Stimulated activated CD4-positive, alpha-beta T cell treated with anti-CD3 and anti-CD28 coated beads, TNF-alpha, amount 100 ng/mL, for 24 hours (primary cell): Measurements from ENCODE around the gene PCDHA5.
"Not testable (repeated sequence)": the region's sequence is repeated elsewhere in the genome, so short reads cannot be mapped to it uniquely, and the experiment has no call there.

Experiments used
- DNase-seq, 3 experiments: peaks; one replicate each; pipeline ENCODE4 v3.0.0-alpha.2; 2020; ENCODE audit warnings: low read depth in 3 of 3

PCDHA5 gene

GRCh38 chr5:140822969-140823368 lies 1.6 kb downstream of the PCDHA5 start:
- DNase-seq: not testable (repeated sequence)

- no peak for DNase-seq
Observed at GRCh38 chr5:140823475-140823874, 2.1 kb downstream of the PCDHA5 start.

- no peak for DNase-seq
Observed at GRCh38 chr5:140827704-140828361, 6.4 kb downstream of the PCDHA5 start, which contains the start of gene PCDHA6. PCDHA6 (plus strand) TSS chr5:140827960; CDS start chr5:140828092, 132 bp downstream.

GRCh38 chr5:140828362-140828737 lies 6.9 kb downstream of the PCDHA5 start:
- no peak for DNase-seq

GRCh38 chr5:140829511-140830501 lies 8.4 kb downstream of the PCDHA5 start:
- DNase-seq: not testable (repeated sequence)

- no peak for DNase-seq
Observed at GRCh38 chr5:140833993-140834392, 12.6 kb downstream of the PCDHA5 start, which contains the start of gene PCDHA7. PCDHA7 (plus strand) TSS chr5:140834269; CDS start chr5:140834384, 115 bp downstream.

GRCh38 chr5:140834439-140835008 lies 13.1 kb downstream of the PCDHA5 start:
- not testable (repeated sequence) for DNase-seq

- no peak for DNase-seq
Observed at GRCh38 chr5:140835622-140836510, 14.5 kb downstream of the PCDHA5 start.

GRCh38 chr5:140840978-140841962 lies 19.9 kb downstream of the PCDHA5 start, which contains the start of gene PCDHA8:
PCDHA8 (plus strand) TSS chr5:140841187; CDS start chr5:140841322, 135 bp downstream.
- no peak for DNase-seq

GRCh38 chr5:140842798-140843733 lies 21.7 kb downstream of the PCDHA5 start:
- DNase-seq: no peak

GRCh38 chr5:140848139-140849102 lies 27.0 kb downstream of the PCDHA5 start, which contains the start of gene PCDHA9:
PCDHA9 (plus strand) TSS chr5:140848382; CDS start chr5:140848496, 114 bp downstream.
- DNase-seq: not testable (repeated sequence)

- DNase-seq: not testable (repeated sequence)
Observed at GRCh38 chr5:140849831-140850634, 28.6 kb downstream of the PCDHA5 start.

GRCh38 chr5:140855772-140856674 lies 34.6 kb downstream of the PCDHA5 start, which contains the start of gene PCDHA10:
PCDHA10 (plus strand) TSS chr5:140855897; CDS start chr5:140856049, 152 bp downstream.
- no peak for DNase-seq

GRCh38 chr5:140857177-140857986 lies 36.0 kb downstream of the PCDHA5 start:
- no peak for DNase-seq

GRCh38 chr5:140857987-140858240 lies 36.5 kb downstream of the PCDHA5 start:
- no peak for DNase-seq
